HG03280 (cell line): ENCODE data around the gene GLG1.

Experiments used
- ATAC-seq: cut with Tn5 transposase; IDR thresholded peaks from one replicate; pipeline ENCODE4 v1.9.1; 2021; ENCODE audit warnings: mild to moderate bottlenecking, moderate library complexity; ENCODE audit not compliant: unreplicated experiment

GLG1 gene

GRCh38 chr16:74485916-74486315 lies 121.0 kb downstream of the GLG1 start:
- no peak for ATAC-seq

- no peak for ATAC-seq
These were observed 126.5 kb downstream of the GLG1 start for GRCh38 chr16:74480150-74481029.

DNA sequence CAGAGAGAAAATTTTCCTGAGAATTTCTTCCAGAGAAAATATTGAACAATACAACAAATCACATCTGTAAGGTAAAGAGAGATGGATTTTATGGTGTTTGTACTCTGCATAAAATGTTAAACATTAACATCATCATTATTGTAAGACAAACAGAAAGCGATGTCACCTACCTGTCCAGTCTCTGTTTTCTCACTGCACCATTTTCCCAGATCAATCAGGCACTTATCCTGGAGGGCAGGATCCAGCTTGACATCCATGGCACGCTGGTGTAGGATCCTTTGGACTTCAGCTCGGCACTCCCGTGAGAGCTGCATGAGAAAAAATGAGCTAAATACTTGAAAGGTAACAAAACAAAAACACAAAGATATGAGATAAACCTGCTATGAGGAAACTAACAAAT lies 129.7 kb downstream of the GLG1 start:
- ATAC-seq: no peak

GRCh38 chr16:74474416-74474815 lies 132.5 kb downstream of the GLG1 start:
- no peak for ATAC-seq

DNA sequence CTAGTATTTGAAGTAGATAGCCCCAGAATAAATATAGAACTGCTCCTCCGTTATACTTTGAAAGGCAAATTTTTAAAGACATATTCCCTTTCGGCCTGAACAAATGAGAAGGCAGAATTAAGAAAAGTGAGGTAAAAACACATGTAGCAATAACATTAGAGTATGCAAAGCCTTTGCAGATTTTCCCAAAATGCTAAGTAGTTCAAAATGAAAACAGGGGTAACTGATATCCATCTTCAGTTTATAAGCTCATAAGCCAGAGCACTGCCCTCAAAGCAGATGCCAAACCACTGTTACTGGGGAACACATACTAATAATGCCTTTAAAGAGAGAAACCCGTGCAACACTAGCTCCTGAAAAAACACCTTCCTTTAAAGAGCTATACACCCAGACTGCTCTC lies 134.4 kb downstream of the GLG1 start:
- no peak for ATAC-seq

DNA sequence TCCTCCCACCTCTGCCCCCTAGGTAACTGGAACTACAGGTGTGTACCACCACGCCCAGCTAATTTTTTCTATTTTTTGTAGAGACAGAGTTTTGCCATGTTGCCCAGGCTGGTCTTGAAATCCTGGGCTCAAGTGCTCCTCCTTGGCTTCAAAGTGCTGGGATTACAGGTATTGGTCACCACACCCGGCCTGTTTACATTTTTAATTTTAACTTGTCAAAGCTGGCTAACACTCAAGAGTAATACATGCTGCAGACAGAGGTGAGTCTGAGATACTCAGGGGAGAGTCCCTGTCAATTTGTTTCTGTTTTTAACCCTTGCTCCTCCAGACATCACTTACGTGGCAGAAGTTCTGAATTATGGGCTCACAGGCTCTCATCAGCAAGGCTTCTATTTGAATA lies 134.9 kb downstream of the GLG1 start:
- no peak for ATAC-seq

DNA sequence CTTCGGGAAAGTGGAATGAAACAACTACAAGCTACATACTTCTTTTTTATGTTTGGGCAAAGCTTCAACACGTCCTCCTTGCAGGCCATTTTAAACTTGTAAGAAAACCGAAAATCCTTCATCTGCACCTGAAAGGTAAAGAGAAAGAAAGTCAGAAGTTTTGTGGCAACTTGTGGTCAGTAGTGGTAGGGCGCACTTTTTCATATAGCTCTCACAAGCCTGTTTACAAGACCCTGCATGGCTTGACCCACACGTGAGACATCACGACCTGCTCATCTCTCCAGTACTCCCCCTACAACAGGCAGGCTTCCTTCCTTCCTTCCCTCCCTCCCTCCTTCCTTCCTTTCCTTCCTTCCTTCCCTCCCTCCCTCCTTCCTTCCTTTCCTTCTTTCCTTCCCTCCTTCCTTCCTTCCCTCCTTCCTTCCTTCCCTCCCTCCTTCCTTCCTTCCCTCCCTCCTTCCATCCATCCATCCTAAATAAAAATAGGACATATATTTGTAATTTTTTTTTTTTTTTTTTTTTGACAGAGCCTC lies 136.9 kb downstream of the GLG1 start:
- no peak for ATAC-seq

GRCh38 chr16:74468807-74469525 lies 137.9 kb downstream of the GLG1 start:
- no peak for ATAC-seq

- ATAC-seq: peak; percentile 77
These were observed 140.0 kb downstream of the GLG1 start for GRCh38 chr16:74466872-74467271.

DNA sequence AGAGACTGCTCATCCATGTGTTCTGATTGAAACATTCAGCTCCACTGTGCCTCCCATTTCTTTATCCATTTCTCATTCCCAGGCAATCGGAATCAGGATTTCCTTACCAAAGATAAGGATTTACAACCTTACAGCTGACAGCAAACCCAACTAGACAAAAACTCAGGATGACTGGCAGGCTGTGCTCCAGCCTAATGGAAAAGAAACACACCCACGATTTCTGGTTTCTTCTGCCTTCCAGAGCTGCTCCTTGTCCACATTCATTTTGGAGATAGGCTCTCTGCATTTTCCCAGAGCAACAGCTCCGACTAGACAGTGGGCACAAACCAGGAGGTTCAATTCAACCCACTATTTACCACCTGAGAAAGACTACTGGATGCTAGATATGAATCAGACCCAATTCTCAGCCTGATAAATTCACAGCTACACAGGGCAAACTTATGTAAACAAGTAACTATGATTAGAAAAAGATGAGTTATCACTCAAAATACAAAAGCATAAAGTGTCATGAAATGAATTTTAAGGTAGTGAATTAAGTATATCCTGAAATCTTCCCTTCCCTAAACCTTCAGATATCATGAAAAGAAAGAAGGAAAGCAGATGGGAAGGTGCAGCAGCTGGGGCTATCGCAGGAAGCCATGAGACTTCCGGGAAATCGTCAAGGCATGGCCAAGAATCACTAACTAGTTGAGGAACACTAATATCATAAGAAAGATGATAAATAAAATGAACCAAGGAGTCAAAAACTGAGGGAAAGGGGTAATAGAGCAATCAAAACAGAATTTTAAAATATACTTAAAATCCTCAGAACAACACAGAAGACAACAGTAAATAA lies 140.8 kb downstream of the GLG1 start:
- ATAC-seq: no peak

DNA sequence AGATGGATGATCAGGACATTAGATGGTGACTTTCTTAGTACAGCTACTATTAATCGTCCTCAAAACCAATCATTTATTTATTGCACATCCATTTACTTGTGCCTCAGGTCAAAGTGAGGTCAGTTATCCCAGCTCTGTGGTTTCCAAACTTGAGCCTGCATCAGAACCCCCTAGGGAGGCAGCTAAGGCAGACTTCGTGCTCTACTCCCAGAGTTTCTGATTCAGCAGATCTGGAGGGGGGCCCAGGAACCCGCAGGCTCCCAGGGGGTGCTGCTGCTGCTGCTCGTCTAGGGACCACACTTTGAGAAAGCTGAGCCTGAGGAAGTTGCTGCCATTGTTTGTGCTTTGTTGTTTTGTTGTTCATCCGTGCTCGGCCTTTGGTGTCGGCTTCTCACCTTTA lies 141.6 kb downstream of the GLG1 start:
- no peak for ATAC-seq

- no peak for ATAC-seq
These were observed 143.0 kb downstream of the GLG1 start for GRCh38 chr16:74463888-74464287.

- no peak for ATAC-seq
These were observed 144.6 kb downstream of the GLG1 start for GRCh38 chr16:74462361-74462760.

DNA sequence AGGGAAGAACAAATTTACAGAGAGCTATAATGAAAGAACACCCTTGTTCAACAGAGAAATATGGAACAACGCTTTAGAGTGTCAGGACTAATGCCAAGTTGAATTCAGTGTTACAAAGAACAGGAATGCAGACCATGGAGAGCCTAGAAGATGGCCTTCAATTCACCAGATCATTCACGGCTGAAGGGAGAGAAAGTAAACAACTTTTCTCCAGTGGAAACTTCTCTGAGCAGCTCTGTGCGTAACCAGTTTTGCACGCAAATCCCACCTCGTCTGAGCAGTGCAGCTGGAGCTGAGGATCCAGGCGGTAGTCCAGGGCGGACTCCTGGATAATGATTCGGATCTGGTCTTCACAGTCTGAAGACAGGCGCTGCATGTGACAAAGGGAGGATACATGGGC lies 145.1 kb downstream of the GLG1 start:
- ATAC-seq: no peak

- no peak for ATAC-seq
These were observed 146.4 kb downstream of the GLG1 start for GRCh38 chr16:74460542-74460941.

DNA sequence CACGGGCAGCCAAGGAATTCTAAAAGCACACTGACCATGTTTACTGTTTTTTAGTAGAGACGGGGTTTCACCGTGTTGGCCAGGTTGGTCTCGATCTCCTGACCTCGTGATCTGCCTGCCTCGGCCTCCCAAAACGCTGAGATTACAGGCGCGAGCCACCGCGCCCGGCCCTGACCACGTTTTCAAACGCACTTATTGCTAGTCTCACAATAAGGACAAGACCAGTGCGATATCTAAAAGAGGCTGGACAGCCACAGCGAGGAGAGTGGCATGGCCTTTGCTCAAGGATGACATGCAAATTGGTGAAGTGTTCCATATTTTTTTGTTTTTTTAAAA lies 150.7 kb downstream of the GLG1 start:
- ATAC-seq: no peak

DNA sequence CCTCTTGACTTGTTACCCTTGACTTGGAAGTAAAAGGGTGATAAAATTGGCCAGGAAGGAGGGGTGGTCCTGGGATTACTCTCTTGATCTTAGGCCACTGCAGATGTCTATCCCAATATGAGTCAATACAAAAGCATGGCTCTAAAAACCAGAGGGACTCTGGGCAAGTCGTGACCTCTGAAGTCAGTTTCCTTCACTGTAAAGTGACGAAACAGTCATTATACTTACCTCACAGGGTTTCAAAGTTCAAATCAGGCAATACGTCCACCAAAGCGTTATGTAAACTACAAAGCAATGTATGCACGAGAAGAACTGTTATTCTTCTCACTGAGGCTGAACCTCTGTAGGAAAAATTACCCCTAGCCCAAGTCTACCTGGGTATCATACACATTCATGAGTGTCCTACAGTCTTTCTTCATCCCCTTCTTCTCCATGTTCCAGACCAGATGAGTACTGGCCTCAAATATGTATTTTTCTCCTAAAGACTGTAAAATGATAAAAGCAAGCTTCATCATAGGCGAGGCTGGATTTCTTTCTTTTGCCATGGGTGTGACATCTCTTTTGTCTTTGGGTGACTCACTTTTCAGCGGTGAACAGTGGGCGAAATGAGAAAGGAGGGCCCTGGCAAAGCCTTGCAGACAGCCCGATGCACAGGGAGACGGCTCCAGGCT lies 151.2 kb downstream of the GLG1 start:
- no peak for ATAC-seq

GRCh38 chr16:74455213-74455612 lies 151.7 kb downstream of the GLG1 start:
- ATAC-seq: no peak

GRCh38 chr16:74451951-74452758 lies 154.8 kb downstream of the GLG1 start:
- peak; percentile 51 for ATAC-seq
